GM10248 (cell line): ENCODE measurements around the gene FXYD3.
"Not testable (repeated sequence)": the region's sequence is repeated elsewhere in the genome, so short reads cannot be mapped to it uniquely, and the experiment has no call there.

Experiments used
- CTCF ChIA-PET: fragments of 300-600 bp; sonication (Branson Sonifier 250); formaldehyde crosslinking; extraction: SDS; loops from one replicate; lab custom pipeline; 2021; ENCODE audit warnings: antibody characterized with exemption; lab: Yijun Ruan, JAX
- POLR2A ChIA-PET: fragments of 350-650 bp; sonication (Branson Sonifier 250); formaldehyde crosslinking; extraction: SDS; loops from one replicate; lab custom pipeline; 2020; ENCODE audit warnings: antibody characterized with exemption; lab: Yijun Ruan, JAX
- DNase-seq: peaks from one replicate; pipeline ENCODE4 v3.0.0; 2012; ENCODE audit errors: extremely low spot score
- CTCF ChIP-seq: IDR thresholded peaks from 2 replicates; pipeline ENCODE4 v1.5.1; 2012; ENCODE audit warnings: mild to moderate bottlenecking, low read depth; ENCODE audit errors: extremely low read depth, missing control alignments, control extremely low read depth

FXYD3 gene

GRCh38 chr19:35150445-35150844, 34.8 kb downstream of the FXYD3 start:
- ChIA-PET CTCF (interaction anchor here (1.4 to 3.1 kb wide), 2 partner anchors 8 to 32 kb away, joined by 4 to 16 read pairs; partner anchors contain the start of gene FXYD7), POLR2A (no interaction called here)
- no peak for TF ChIP-seq CTCF
- no peak for DNase-seq

GRCh38 chr19:35151273-35152065, 35.8 kb downstream of the FXYD3 start:
- DNase-seq: no peak
- no peak for TF ChIP-seq CTCF
- CTCF ChIA-PET: interaction anchor here (1.3 to 3.1 kb wide), 3 partner anchors 10 to 84 kb away, joined by 4 to 16 read pairs (median 13); partner anchors contain the start of genes FXYD7 and LGI4
- POLR2A ChIA-PET: no interaction called here

GRCh38 chr19:35153129-35153522, 37.5 kb downstream of the FXYD3 start:
- not testable (repeated sequence) for DNase-seq
- ChIA-PET CTCF (interaction anchor here (1.1 to 2.8 kb wide), 5 partner anchors 7 to 87 kb away, joined by 3 to 24 read pairs (median 5); partner anchors contain the start of genes FXYD7 and LGI4), POLR2A (interaction anchor here (0.6 kb wide), 1 partner anchor 86 kb away, joined by 4 read pairs; no protein-coding TSS in a partner anchor)

- ChIA-PET POLR2A (no interaction called here), CTCF (interaction anchor here (0.6 to 2.8 kb wide), 14 partner anchors 8 to 336 kb away, joined by 3 to 24 read pairs (median 3); partner anchors contain the start of genes FXYD3, FXYD7 and LGI4)
- TF ChIP-seq CTCF: peak; percentile 59
- peak; percentile 81 for DNase-seq
Measured at GRCh38 chr19:35153701-35154524, 38.3 kb downstream of the FXYD3 start.

GRCh38 chr19:35154525-35155406, 39.1 kb downstream of the FXYD3 start, which contains the start of gene FXYD5:
FXYD5 (plus strand) TSS chr19:35154735; CDS start chr19:35155551, 816 bp downstream.
- TF ChIP-seq CTCF: no peak
- DNase-seq: peak; percentile 80
- POLR2A ChIA-PET: no interaction called here
- CTCF ChIA-PET: interaction anchor here (0.6 to 2.5 kb wide), 12 partner anchors 9 to 335 kb away, joined by 3 to 24 read pairs (median 3); partner anchors contain the start of genes FXYD3 and FXYD7

- ChIA-PET POLR2A (no interaction called here), CTCF (interaction anchor here (0.9 to 2.5 kb wide), 2 partner anchors 13 kb away, joined by 3 to 24 read pairs; partner anchors contain the start of gene FXYD7)
- DNase-seq: peak; percentile 58
- peak; percentile 16 for TF ChIP-seq CTCF
Measured at GRCh38 chr19:35155441-35155840, 39.8 kb downstream of the FXYD3 start.
